Stimulated activated CD4-positive, alpha-beta T cell treated with anti-CD3 and anti-CD28 coated beads, Interleukin-12 subunit alpha, Interleukin-12 subunit beta, amount 100 ng/mL, for 4 hours (primary cell): Measurements from ENCODE around the gene CIRBP.
"Not testable (repeated sequence)": the region's sequence is repeated elsewhere in the genome, so short reads cannot be mapped to it uniquely, and the experiment has no call there.

Source experiments
- DNase-seq: peaks from one replicate; pipeline ENCODE4 v3.0.0-alpha.2; 2020

Gene CIRBP

GRCh38 chr19:1316466-1316865 lies 47.3 kb downstream of the CIRBP start:
- DNase-seq, result no peak

- DNase-seq, result no peak
These were observed 48.3 kb downstream of the CIRBP start for GRCh38 chr19:1317274-1318003.

DNA sequence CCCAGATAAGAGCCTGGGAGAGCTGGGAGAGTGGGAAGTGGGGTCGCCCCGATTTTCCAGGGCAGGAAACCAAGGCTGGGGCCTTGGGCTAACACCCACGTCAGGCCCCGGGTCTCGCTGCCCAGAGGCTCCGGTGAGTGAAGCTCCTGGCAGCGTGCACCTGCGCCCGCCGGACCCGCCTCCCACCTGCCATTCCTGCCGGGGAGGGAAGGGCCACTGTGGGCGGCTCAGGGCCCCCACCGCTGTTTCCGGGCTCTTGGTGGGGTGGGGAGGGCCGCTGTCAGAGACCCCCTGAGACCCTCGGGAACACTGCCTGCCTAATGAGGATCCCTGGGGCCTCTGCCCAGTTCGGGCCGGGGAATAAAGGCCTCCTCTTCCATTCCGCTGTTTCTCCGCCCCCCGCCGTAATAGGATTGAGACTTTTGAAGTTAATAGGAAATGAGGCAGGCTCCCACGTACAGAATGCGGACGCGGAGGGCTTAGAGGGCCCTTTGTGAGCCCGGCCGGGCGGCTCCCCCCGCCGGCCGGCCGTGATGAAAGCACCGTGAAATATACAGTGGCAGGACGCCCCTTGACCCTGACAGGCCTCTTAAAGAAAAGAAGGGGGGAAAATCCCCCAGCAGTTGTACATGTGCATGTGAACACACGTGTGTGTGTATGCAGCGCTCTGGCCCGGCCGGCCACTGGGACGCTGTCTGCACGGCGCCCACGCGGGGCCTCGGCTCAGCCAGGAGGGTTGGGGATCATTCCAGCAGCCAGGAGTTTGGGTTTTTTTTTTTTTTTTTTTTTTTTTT lies 49.7 kb downstream of the CIRBP start:
- DNase-seq, result no peak

- DNase-seq, result not testable (repeated sequence)
These were observed 51.1 kb downstream of the CIRBP start for GRCh38 chr19:1320282-1320650.

DNA sequence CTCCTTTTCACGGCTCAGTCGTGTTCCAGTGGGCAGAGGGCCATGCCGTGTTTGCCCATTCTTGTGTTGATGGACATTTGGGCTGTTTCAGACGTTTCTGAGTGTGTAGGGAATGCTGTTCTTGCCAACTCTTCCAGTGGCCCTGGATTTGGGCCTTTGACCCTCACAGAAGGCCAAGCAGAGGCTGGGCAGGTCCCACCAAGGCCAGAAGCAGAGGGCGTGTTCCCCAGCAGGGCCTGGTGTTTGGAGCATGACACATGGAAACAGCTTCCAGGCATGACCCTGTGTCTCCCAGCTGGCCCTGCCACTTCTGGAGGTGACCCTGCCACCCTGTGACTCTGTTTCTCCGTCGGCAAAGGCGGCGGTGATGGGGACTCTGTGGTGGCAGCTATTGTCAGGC lies 52.4 kb downstream of the CIRBP start:
- no peak for DNase-seq

DNA sequence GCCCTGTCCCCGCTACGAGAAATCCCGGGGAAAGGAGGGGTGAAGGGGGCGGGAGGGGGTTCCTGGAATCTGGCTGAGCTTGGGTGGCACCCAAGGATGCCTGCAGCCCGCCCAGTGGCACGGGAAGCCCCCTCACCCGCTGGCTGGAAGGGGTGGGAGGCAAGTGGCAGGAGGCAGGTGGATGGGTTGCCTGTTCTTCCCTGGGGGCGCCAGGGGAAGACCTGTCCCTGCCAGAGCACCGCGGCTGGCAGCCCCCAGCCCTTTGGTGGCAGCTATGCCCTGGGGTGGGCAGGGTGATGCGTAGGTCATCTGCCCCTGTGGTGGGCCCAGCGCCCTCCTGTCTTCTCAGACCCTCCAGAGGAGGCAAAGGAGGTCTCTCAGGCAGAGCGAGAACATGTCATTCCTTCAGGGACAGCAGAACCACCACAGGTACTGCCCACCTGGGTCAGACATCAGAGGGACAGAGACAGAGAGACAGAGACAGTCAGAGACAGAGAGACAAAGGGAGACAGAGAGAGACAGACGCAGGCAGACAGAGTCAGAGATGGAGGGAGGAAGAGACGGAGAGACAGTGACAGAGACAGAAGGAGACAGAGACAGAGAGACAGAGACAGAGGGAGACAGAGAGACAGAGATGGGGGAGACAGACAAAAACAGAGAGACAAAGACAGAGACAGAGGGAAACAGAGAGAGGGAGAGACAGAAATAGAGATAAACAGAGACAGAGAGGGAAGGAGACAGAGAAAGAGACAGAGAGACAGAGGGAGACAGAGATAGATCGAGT lies 53.3 kb downstream of the CIRBP start:
- no peak for DNase-seq

GRCh38 chr19:1324249-1324805 lies 55.2 kb downstream of the CIRBP start:
- no peak for DNase-seq
